Activated CD4-positive, alpha-beta T cell treated with anti-CD3 and anti-CD28 coated beads, Interleukin-2, amount 50 U/mL, for 48 hours (primary cell): ENCODE data around the gene CFAP58.

Experiments
- DNase-seq, 2 experiments: peaks; one replicate each; pipeline ENCODE4 v3.0.0-alpha.2; 2020

Gene CFAP58

DNA sequence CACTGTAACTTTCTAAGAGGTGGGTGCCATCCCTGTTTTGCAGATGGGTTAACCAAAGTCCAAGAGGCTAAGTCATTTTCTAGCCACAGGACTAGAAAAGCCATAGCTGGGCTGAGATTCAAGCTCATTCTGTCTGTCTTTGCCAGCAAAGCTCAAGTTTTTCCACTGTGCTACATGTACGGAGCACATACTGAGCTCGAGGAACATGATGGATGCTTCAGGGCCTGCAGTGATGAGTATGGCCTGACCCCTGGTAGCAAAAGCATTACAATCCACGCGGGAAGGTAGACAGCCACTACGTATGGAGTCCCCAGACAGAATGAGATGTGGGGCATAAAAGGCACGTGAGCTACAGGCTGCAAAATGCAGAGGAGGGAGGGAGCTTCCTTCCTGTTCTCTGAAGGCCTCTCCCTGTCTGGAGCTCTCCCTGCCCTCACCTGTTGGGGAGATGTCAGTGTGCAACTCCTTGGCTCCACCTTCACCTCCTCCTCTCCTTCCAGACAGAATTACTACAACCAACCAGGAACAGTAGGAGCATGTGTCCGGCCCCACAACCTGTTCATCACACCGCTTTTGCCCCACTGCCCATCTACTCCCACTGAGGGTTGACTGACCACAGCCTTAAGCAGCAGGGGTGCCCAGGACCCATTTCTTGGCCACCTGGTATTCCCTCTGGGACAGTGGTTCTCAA, 31.8 kb upstream of the CFAP58 start:
- DNase-seq = no peak

DNA sequence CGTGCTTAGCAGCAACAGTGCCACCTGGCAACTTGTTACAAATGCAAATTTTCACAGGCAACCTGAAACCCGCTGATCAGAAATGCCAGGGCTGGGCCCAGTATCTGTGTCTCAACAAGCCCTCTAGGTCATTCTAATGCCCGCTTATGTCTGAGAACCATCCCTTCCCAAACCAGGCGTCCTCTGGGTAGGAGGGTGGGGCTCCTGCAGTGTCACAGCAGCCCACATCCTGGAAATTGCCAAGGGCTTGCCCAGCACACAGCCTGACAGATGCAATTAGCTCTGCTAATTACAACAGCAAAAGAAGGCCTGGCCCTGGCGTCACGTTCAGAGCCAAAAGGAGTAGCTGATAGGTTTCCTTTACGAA, 31.2 kb upstream of the CFAP58 start:
- peak in 1 of 2 experiments; percentile 44 for DNase-seq

GRCh38 chr10:104323085-104323484, 30.5 kb upstream of the CFAP58 start:
- DNase-seq = no peak

- DNase-seq = no peak
These were observed 29.9 kb upstream of the CFAP58 start for GRCh38 chr10:104323760-104324201.

GRCh38 chr10:104324221-104324686, 29.4 kb upstream of the CFAP58 start:
- no peak for DNase-seq

GRCh38 chr10:104324931-104325330, 28.7 kb upstream of the CFAP58 start:
- DNase-seq = no peak

GRCh38 chr10:104325436-104326435, 27.9 kb upstream of the CFAP58 start:
- DNase-seq = no peak

GRCh38 chr10:104326991-104327610, 26.5 kb upstream of the CFAP58 start:
- no peak for DNase-seq

GRCh38 chr10:104327745-104328645, 25.6 kb upstream of the CFAP58 start:
- DNase-seq = peak in 1 of 2 experiments; percentile 49

GRCh38 chr10:104328646-104328895, 25.1 kb upstream of the CFAP58 start:
- no peak for DNase-seq

DNA sequence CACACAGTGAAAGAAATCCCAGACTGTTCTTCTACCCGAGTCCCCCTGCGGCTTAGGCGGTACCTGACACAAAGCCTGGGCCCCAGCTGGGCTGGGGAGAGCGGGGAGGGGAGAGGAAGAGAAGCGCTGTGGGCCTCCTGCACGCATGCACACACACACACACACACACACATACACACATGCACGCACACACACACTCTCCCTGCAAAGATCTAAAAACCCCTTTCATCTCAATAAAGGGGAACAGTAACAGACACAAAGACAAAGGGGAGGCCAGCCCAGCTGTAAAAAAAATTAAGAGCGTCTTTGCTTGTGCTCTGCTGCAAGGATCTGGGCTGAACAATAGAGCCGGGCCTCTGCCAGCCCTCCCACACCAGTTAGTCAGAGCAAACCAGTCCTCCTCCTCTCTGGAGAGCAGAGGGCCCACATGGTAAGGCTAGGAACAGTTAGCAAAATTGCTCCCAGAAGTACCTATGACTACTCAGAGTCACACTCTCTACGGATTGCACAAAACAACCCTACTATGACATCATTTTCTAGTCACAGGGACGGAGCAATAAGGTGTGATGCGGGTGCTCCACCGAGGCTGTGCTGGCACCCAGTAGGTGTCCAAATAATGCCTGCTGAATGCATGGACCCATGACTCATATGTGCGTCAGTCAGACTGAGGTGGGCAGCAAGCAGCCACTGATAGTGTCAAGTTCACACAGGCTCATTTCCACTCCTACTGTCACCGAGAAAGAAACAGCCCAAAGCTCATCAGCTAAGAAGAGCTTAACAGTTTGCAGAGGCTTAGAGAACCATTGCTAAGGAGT, 24.5 kb upstream of the CFAP58 start:
- DNase-seq = peak; percentile 74 to 83

DNA sequence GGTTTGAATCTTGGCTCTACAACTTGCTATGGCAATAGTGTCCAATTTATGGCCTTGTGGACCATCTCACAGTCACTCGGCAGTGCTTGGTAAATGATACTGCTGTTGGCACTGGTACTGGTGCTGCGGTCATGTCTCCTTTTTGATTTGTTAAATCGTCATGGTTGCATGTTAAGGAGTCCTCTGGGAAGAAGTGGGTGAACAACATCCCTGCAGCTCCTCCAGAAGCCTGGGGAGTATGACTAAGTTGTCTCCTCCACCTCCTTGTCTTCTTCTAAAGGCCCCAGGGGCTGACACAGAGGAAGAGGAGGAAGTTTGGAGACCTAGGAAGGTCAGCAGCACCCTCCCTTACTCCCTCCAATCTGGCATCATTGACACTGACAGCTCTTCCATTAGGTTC, 23.9 kb upstream of the CFAP58 start:
- DNase-seq = no peak

- no peak for DNase-seq
These were observed 23.2 kb upstream of the CFAP58 start for GRCh38 chr10:104330168-104331110.

DNA sequence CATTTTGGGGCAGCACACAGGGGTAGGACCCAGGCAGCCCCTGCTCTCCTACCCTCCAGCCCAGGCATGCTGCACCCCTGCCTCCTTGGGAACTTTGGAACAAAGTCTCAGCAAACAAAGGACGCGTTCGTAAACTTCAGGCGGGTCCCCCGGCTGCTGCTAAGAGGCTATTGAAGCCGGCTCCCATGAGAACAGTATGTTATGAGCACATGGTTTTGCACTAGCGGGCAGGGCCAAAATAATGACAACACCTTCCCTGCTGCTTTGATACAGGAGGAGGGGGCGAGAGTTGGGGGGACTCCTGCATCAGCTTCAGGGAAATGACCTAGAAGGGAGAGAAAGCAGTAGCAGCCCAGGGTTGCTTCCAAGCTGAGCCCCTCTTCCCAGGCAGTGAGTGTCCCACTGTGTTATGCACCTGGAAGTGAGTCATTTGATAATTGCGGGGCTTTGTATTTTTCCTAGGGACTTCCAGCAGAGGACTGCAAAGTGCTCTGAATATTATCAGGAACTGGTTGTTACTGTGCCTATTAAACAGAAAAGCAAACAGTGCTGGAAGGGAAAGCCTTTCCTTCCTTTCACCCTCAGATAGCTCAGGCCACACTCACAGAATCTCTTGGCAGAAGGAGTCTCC, 22.3 kb upstream of the CFAP58 start:
- DNase-seq = no peak

DNA sequence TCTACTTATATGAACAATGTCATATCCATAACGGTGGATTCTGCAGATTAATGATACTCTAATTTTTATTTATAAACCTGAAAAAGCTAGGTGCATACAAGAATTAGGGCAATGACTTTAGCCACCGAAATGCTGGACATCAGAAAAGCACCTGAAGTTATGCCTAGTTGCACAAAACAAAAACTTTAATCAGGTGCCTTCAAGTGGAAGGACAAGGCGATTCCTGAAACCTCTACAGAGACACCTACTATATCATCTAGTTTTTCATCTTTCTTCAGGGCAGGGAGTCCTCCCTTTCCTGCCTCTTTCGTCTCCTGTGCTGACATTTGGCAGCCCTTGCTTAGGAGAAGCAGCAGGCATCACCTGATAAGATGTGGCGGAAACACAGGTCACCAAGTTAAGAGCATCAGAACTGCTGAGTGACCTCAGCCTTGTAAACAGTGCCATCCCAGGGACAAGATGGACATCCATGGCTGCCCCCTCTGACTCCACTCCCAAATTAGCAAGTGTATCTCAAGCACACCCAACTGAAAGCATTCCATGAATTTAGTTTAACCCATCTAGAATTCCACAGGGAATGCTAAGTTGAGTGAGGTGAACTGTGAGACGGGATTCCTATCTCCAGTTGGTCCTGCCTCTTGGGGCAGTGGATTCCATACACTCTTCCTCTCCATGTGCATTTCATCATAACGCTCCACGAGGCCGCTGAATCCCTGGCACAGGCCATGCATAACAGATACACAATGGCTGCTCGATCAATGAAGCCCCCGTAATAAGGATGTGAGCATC, 21.2 kb upstream of the CFAP58 start:
- no peak for DNase-seq

DNA sequence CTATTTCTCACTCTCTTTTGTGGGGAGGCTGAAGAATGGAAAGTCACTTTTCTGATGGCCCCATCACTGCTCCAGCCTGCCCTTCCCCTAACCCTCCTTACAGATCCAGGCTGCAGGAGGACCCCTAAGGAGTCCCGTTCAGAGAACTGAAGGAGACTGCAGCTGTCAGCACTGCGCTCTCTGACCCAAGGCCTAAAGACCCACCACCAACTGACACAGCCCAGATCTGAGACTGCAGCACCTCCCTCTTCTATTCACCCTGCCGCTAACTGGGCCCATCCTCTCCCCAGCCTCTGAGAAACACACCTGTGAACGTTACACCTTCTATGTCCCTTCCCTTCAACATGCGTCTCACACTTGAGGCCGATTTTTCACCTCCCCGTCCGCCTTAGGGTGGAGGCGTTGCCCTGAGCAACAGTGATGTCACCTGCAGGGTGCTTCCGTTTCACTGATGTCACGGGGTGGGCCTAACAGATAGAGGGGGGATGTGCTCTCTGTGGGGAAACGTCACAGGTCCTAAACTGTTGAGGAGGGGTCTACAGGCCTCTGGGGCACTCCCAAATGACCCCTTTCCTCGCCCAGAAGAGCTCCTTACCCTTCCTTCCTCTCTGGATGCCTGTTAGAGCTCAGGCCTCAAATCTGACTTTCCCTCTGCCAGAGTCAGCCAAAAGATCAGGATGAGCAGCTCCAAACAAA, 20.5 kb upstream of the CFAP58 start:
- DNase-seq = peak in 1 of 2 experiments; percentile 36

GRCh38 chr10:104333728-104334373, 19.8 kb upstream of the CFAP58 start:
- DNase-seq = no peak

DNA sequence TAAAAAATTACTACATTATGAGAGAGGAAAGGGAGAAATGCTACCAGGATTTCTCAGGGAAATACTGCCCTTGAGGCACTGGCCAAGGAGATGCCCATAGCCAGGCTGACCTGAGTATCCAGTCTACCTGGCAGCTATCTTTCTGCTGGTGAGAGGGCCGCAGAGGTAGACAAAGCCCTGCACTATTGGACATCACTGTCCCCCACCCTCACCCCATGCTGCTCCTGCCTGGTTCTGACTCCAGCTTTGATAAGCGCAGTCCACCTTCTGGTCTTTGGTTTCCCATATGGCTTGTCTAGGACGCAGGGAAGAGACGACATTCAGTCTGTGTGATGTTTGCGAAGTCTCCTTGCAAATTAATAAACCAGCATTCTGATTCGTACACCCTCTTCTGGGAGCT, 19.1 kb upstream of the CFAP58 start:
- no peak for DNase-seq
